MCF 10A (cell line): Measurements from ENCODE around the gene TNFAIP3. TPM values are rescaled to one million over a fixed set of nuclear protein-coding genes. Genes with fewer than 3 reads are reported as not detected.
"Not testable (repeated sequence)": the region's sequence is repeated elsewhere in the genome, so short reads cannot be mapped to it uniquely, and the experiment has no call there.

ENCODE experiments used
- BruUV-seq: library from RNA; stranded (reverse); fragments of 400-500 nt; replicated peaks from 2 replicates; lab custom pipeline; 2021; lab: Mats Ljungman, UMichigan
- CTCF ChIA-PET: fragments of 300-600 bp; sonication (Branson Sonifier 250); formaldehyde crosslinking; extraction: SDS; loops from one replicate; lab custom pipeline; 2021; ENCODE audit warnings: antibody characterized with exemption, inconsistent platforms; lab: Yijun Ruan, JAX
- POLR2A ChIA-PET: fragments of 300-600, 350-650 bp; sonication (Branson Sonifier 250); formaldehyde crosslinking; extraction: SDS; loops from one replicate; lab custom pipeline; 2020; ENCODE audit warnings: antibody characterized with exemption, inconsistent platforms; lab: Yijun Ruan, JAX
- DNase-seq: peaks from one replicate; pipeline ENCODE4 v3.0.0-alpha.2; 2018; ENCODE audit not compliant: unreplicated experiment
- H3K27ac Mint-ChIP-seq: one replicate; pipeline ENCODE4 v1.8.0; 2022; ENCODE audit warnings: mild to moderate bottlenecking, low read depth, mixed read lengths; ENCODE audit not compliant: unreplicated experiment
- H3K27me3 Mint-ChIP-seq: one replicate; pipeline ENCODE4 v1.8.0; 2022; ENCODE audit warnings: mixed read lengths; ENCODE audit not compliant: insufficient read depth, unreplicated experiment
- H3K36me3 Mint-ChIP-seq: one replicate; pipeline ENCODE4 v1.8.0; 2022; ENCODE audit warnings: mild to moderate bottlenecking, moderate library complexity, mixed read lengths; ENCODE audit not compliant: insufficient read depth, unreplicated experiment
- H3K4me1 Mint-ChIP-seq: one replicate; pipeline ENCODE4 v1.8.0; 2022; ENCODE audit warnings: mixed read lengths; ENCODE audit not compliant: insufficient read depth, unreplicated experiment
- H3K4me3 Mint-ChIP-seq: one replicate; pipeline ENCODE4 v1.8.0; 2022; ENCODE audit warnings: mild to moderate bottlenecking, moderate library complexity, mixed read lengths; ENCODE audit not compliant: unreplicated experiment
- H3K9me3 Mint-ChIP-seq: one replicate; pipeline ENCODE4 v1.8.0; 2022; ENCODE audit warnings: mixed read lengths; ENCODE audit not compliant: unreplicated experiment
- CTCF ChIP-seq: fragments of 200-600 bp; IDR thresholded peaks from one replicate; pipeline ENCODE4 v1.8.0; 2022; ENCODE audit warnings: antibody characterized with exemption, mild to moderate bottlenecking; ENCODE audit not compliant: unreplicated experiment
- intact Hi-C: fragments of 100-400 bp; cut with micrococcal nuclease; formaldehyde crosslinking; loops from 2 replicates; pipeline ENCODE4 v1.14.1; 2022
- total RNA-seq: library from RNA; stranded (reverse); gene quantifications from 2 replicates; pipeline ENCODE4 v1.2.3, GENCODE V29; 2022

The TNFAIP3 gene
- total RNA-seq, 1 experiment from 2014 or later, result 52.8 TPM

- DNase-seq, result no peak
- Mint-ChIP-seq H3K27me3 (no peaks in the 10 kb centered on the region), H3K4me3 (no peak overlapping the region), H3K9me3 (peaks cover 10% of the 10 kb centered on the region), H3K4me1 (peaks cover 7% of the 10 kb centered on the region), H3K36me3 (no peaks in the 10 kb centered on the region), H3K27ac (no peak overlapping the region)
- POLR2A ChIA-PET, result interaction anchor here (0.6 to 2.3 kb wide), 3 partner anchors 10 to 132 kb away, joined by 3 to 11 read pairs (median 4); no protein-coding TSS in a partner anchor
- BruUV-seq, result no TSS peak
- TF ChIP-seq CTCF, result no peak
- CTCF ChIA-PET, result interaction anchor here (1.5 kb wide), 1 partner anchor 23 kb away, joined by 3 read pairs; no protein-coding TSS in a partner anchor
- intact Hi-C loops, result no loop called here
Measured at GRCh38 chr6:137843211-137843610, 23.8 kb upstream of the TNFAIP3 start.

GRCh38 chr6:137844327-137844726, 22.7 kb upstream of the TNFAIP3 start:
- H3K27ac Mint-ChIP-seq, BruUV-seq, H3K4me1 Mint-ChIP-seq, POLR2A ChIA-PET, DNase-seq, CTCF ChIA-PET, intact Hi-C loops, H3K36me3 Mint-ChIP-seq, H3K27me3 Mint-ChIP-seq, H3K4me3 Mint-ChIP-seq: not testable (repeated sequence)
- peaks cover 10% of the 10 kb centered on the region for H3K9me3 Mint-ChIP-seq

- H3K4me1 Mint-ChIP-seq, DNase-seq, H3K27me3 Mint-ChIP-seq, H3K4me3 Mint-ChIP-seq, BruUV-seq, intact Hi-C loops, CTCF ChIA-PET, POLR2A ChIA-PET, H3K36me3 Mint-ChIP-seq, H3K27ac Mint-ChIP-seq, H3K9me3 Mint-ChIP-seq: not testable (repeated sequence)
Measured at GRCh38 chr6:137844773-137845172, 22.3 kb upstream of the TNFAIP3 start.

- ChIA-PET CTCF (no interaction called here), POLR2A (no interaction called here)
- intact Hi-C loops, result no loop called here
- no peaks in the 10 kb centered on the region for H3K36me3 Mint-ChIP-seq
- peak; percentile 21 for TF ChIP-seq CTCF
- BruUV-seq, result no TSS peak
- no peak overlapping the region for H3K27ac Mint-ChIP-seq
- peaks cover 7% of the 10 kb centered on the region for H3K4me1 Mint-ChIP-seq
- no peaks in the 10 kb centered on the region for H3K27me3 Mint-ChIP-seq
- DNase-seq, result no peak
- H3K4me3 Mint-ChIP-seq, result no peak overlapping the region
- H3K9me3 Mint-ChIP-seq, result peaks cover 2% of the 10 kb centered on the region
Measured at GRCh38 chr6:137845460-137845859, 21.6 kb upstream of the TNFAIP3 start.

- Mint-ChIP-seq H3K27ac (no peak overlapping the region), H3K27me3 (no peaks in the 10 kb centered on the region), H3K9me3 (no peaks in the 10 kb centered on the region), H3K36me3 (no peaks in the 10 kb centered on the region), H3K4me3 (no peak overlapping the region), H3K4me1 (peaks cover 7% of the 10 kb centered on the region)
- intact Hi-C loops, result no loop called here
- CTCF ChIA-PET, result no interaction called here
- DNase-seq, result no peak
- POLR2A ChIA-PET, result no interaction called here
- BruUV-seq, result no TSS peak
- no peak for TF ChIP-seq CTCF
Measured at GRCh38 chr6:137846274-137846673, 20.8 kb upstream of the TNFAIP3 start.
